Measurements from ENCODE around the gene SORCS2. TPM values are rescaled to one million over a fixed set of nuclear protein-coding genes. Genes with fewer than 3 reads are reported as not detected.

The SORCS2 gene
- total RNA-seq, 1 donor = 0.27 TPM

DNA sequence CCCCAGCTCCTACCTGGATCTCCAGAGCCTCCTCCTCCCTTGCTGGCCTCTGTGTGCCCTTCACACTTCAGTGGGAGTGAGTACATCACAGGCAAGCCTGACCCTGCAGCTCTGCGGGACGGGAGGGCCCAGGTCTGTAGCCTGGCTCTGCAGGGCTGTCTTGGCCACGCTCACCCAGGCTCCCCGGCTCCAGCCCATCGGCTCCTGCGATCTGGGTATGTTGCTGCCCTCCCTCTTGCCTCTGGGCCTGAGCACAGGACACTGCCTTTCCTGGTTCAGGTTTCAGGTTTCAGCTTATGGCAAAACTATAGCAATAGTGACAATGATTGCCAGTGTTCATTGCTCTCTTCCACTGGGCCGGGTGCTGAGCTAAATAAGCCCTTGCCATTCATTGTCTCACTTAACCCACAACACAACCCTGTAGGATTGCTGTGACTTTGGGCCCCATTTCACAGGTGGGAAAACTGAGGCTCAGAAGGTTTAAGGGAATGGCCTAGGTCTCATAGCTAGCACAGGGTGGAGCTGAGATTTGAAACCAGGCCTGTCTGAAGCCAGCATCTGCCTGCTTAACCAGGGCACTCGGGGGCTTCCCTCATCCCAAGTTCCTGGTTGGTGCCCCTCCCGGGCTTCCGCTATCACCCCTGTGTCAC lies 44.6 kb upstream of the SORCS2 start:
- no peak overlapping the region for H3K4me3 ChIP-seq (ENCODE audit: low read depth, low read length)

DNA sequence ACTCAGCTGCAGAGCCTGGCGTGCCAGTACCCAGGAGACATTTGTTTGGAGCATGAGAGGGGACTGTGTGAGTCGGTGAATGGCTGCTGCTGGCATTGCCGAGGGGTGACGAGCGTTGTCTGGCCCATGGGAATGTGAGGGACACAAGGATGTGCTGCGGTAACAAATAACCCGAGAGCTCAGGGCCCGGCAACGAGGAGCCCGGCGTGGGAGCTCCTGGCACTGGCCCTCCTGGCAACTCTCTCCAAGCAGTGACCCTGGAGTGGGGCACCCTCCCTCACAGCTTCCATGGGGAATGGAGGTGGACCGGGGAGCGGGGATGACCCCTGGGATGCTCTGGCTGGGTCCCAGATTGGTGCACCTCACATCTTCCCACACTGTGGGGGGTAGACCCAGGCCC lies 44.0 kb upstream of the SORCS2 start:
- no peak for DNase-seq (ENCODE audit: low read depth)
- TF ChIP-seq, protein P1, sequence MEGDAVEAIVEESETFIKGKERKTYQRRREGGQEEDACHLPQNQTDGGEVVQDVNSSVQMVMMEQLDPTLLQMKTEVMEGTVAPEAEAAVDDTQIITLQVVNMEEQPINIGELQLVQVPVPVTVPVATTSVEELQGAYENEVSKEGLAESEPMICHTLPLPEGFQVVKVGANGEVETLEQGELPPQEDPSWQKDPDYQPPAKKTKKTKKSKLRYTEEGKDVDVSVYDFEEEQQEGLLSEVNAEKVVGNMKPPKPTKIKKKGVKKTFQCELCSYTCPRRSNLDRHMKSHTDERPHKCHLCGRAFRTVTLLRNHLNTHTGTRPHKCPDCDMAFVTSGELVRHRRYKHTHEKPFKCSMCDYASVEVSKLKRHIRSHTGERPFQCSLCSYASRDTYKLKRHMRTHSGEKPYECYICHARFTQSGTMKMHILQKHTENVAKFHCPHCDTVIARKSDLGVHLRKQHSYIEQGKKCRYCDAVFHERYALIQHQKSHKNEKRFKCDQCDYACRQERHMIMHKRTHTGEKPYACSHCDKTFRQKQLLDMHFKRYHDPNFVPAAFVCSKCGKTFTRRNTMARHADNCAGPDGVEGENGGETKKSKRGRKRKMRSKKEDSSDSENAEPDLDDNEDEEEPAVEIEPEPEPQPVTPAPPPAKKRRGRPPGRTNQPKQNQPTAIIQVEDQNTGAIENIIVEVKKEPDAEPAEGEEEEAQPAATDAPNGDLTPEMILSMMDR (IDR thresholded peaks at IDR 0.05; ENCODE audit: insufficient read depth, low read length) = no peak
- H3K4me3 ChIP-seq (ENCODE audit: low read depth, low read length) = no peak overlapping the region

More for the DNA sequence above, 44.6 kb upstream of the SORCS2 start:
- TF ChIP-seq, protein P1 (IDR thresholded peaks at IDR 0.05; ENCODE audit: insufficient read depth, low read length) = no peak
- no peak for DNase-seq (ENCODE audit: low read depth)

DNA sequence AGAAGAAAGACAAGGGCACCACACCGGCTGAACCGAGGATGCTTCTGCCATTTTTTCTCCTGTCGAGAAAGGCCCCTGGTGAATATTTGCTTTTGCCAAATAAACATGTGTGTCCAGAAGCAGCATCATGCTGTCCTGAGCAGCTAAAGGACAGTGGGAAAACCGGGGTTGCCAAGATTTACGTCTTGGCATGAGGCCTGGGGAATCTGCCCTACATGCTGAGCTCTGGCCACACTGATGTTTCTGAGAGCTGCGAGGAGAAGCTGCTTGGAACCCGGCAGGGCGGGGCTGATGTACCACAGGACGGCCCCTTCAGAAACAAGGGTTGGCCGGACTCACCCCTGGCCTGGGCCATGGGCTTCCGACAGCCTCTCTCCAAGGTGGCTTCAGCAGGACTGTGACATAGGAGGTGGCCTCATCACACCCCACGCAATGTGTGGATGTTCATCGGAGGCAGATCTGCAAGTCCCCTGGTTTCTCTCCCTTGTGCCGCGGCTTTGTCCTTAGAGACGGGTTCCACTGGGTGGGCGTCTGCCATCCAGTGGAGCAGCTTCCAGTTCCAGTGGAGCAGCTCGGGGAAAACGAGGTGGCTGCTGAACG lies 42.2 kb upstream of the SORCS2 start:
- DNase-seq (ENCODE audit: low read depth) = no peak
- TF ChIP-seq, protein P1 (IDR thresholded peaks at IDR 0.05; ENCODE audit: insufficient read depth, low read length) = no peak
- no peak overlapping the region for H3K4me3 ChIP-seq (ENCODE audit: low read depth, low read length)

DNA sequence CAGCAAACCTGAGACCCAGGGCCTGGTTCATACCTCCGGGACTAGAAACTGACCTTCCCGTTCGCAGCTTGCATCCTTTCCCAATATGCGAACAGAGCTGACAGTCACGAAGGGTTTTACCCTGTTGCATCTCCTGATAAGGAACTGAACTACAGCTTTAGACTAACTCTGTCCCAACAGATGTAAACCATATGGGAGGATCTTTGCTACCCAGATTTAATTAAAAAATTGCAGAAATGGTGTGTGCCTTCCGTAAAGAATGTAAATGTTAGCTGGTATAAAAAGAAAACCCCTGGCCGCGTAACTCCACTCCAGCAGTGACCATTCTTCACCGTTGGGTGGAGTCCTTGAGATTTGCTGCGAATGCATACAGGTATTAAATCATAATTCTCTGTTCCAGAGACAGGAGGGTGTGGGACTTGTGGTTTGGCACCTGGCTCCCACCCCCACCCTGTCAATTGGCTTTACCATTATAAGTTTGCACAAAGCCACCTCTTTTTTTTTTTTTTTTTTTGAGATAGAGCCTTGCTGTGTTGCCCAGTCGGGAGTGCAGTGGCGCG lies 40.6 kb upstream of the SORCS2 start:
- no peak for DNase-seq (ENCODE audit: low read depth)
- no peak overlapping the region for H3K4me3 ChIP-seq (ENCODE audit: low read depth, low read length)
- TF ChIP-seq, protein P1 (IDR thresholded peaks at IDR 0.05; ENCODE audit: insufficient read depth, low read length) = peak; percentile 20

DNA sequence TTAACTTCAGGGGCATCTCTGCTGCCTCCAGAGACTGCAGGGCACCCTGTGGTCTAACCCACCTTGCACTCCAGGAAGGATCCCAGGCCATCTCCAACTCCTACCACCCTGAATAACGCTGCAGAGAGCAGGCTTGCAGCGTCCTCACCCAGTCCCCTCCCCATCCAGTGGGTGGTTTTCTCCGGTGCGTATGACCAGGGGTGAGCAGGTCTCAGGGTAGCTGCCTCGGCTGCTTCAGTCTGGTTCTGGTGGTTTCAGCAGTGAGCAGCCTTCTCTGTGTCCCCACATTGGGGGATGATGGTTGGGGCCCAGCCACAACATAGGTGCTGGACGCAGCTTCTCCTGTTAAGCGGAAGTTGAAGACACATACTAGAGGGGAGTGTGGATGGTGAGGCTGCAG lies 38.6 kb upstream of the SORCS2 start:
- DNase-seq (ENCODE audit: low read depth) = no peak
- H3K4me3 ChIP-seq (ENCODE audit: low read depth, low read length) = no peak overlapping the region
- TF ChIP-seq, protein P1 (IDR thresholded peaks at IDR 0.05; ENCODE audit: insufficient read depth, low read length) = no peak

DNA sequence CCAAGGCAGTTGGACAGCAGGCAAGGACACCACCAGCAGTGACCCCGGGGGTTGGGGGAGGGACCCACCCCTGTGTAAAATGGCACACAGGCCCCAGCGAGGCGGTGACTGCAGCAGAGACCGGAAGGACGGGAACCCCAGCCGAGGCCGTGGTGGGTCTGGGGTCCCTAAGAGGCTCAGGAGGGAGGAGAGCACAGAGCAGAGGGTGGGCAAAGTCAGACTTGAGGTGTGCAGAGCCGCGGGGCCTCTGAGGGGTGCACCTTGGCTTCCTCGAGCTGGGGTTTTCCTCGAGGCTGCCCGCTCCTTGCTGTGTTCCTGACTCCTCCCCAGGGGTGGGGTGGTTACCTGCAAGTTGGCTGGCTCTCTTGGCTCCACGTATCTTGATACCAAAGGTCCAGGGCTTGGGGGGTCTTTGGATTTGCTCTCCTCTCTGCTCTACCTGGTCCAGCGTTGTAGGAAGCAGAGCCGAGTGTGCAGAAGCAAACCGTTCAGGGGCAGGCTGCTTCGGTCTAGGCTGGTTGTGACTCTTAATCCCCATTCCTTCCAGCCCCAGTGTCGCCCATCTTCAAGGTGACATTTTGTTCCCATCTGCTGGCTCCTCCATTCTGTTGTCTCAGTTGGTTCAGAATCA lies 37.9 kb upstream of the SORCS2 start:
- TF ChIP-seq, protein P1 (IDR thresholded peaks at IDR 0.05; ENCODE audit: insufficient read depth, low read length) = no peak
- no peak overlapping the region for H3K4me3 ChIP-seq (ENCODE audit: low read depth, low read length)
- no peak for DNase-seq (ENCODE audit: low read depth)
